SK-N-MC (cell line): Measurements from ENCODE around the gene UFSP1.

ENCODE experiments used
- EZH2 ChIP-seq: fragments of 200-600 bp; sonication (generic); IDR thresholded peaks from one replicate; pipeline ENCODE4 v1.6.1; 2017; ENCODE audit warnings: antibody characterized with exemption
- POLR2AphosphoS5 ChIP-seq: IDR thresholded peaks from 2 replicates; pipeline ENCODE4 v1.6.1; 2012; ENCODE audit warnings: mild to moderate bottlenecking, low read depth, low read length, borderline replicate concordance

DNA sequence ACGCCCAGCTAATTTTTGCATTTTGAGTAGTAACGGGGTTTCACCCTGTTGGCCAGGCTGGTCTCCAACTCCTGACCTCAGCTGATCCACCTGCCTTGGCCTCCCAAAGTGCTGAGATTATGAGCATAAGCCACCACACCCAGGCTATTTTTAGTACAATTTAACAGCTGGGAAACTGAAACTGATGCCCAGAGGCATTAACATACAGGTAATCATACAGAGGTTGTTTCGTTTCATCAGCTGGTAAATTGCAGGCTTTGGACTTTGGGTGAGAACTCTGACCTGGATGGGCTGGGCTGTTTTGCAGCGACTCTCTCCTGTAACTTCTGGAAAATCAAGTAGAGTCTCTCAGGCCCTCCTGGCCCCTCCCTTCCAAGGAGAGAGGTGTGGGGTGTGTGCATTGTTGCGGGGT lies 12.4 kb upstream of the UFSP1 start:
- TF ChIP-seq POLR2AphosphoS5 = no peak
- no peak for TF ChIP-seq EZH2
